Panc1 (cell line): ENCODE data around the gene CYP4B1. TPM values are rescaled to one million over a fixed set of nuclear protein-coding genes. Genes with fewer than 3 reads are reported as not detected.

ENCODE experiments used
- ATAC-seq: fragments of 200-7000 bp; cut with Tn5 transposase; 2 replicates; pipeline ENCODE4 v1.9.1; 2020; ENCODE audit warnings: mild to moderate bottlenecking, moderate library complexity
- BruUV-seq: library from RNA; stranded (reverse); fragments of 400-500 nt; replicated peaks from 2 replicates; lab custom pipeline; 2021; lab: Mats Ljungman, UMichigan
- CTCF ChIA-PET: fragments of 300-600 bp; sonication (Branson Sonifier 250); formaldehyde crosslinking; loops from one replicate; lab custom pipeline; 2022; ENCODE audit warnings: antibody characterized with exemption; lab: Charles Lee
- POLR2A ChIA-PET: fragments of 300-600 bp; sonication (Branson Sonifier 250); formaldehyde crosslinking; loops from one replicate; lab custom pipeline; 2022; ENCODE audit warnings: antibody characterized with exemption; lab: Charles Lee
- DNase-seq: peaks from one replicate; pipeline ENCODE4 v3.0.0-alpha.2; 2010; ENCODE audit warnings: low read depth, low spot score
- H3K27ac ChIP-seq: 2 replicates; pipeline ENCODE4 v1.5.1; 2011; ENCODE audit warnings: mild to moderate bottlenecking, low read length, inconsistent platforms
- H3K27me3 ChIP-seq: fragments of 200-500 bp; sonication (Bioruptor generic); 2 replicates; pipeline ENCODE4 v1.6.0; 2014; ENCODE audit warnings: low read length, inconsistent platforms; ENCODE audit not compliant: control insufficient read depth, insufficient read depth
- H3K36me3 ChIP-seq: fragments of 200-500 bp; sonication (Bioruptor generic); 2 replicates; pipeline ENCODE4 v1.5.1; 2014; ENCODE audit warnings: inconsistent platforms, mild to moderate bottlenecking, low read length, moderate library complexity; ENCODE audit not compliant: control insufficient read depth, insufficient read depth
- H3K4me1 ChIP-seq: 2 replicates; pipeline ENCODE4 v1.5.1; 2011; ENCODE audit warnings: inconsistent platforms, mild to moderate bottlenecking, low read length, moderate library complexity; ENCODE audit not compliant: control insufficient read depth, insufficient read depth
- H3K4me3 ChIP-seq, 2 experiments: 2 replicates each; pipeline ENCODE4 v1.5.1; 2011 to 2012; ENCODE audit warnings: low read depth in 2 of 2, low read length in 2 of 2, mild to moderate bottlenecking in 2 of 2, inconsistent platforms in 1 of 2, moderate library complexity in 1 of 2
- H3K9me3 ChIP-seq: fragments of 200-500 bp; sonication (Bioruptor generic); 2 replicates; pipeline ENCODE4 v1.5.1; 2014; ENCODE audit warnings: low read depth, mild to moderate bottlenecking, inconsistent platforms, low read length, moderate library complexity; ENCODE audit not compliant: control insufficient read depth, insufficient read depth
- POLR2AphosphoS5 ChIP-seq: IDR thresholded peaks from 2 replicates; pipeline ENCODE4 v1.6.1; 2012; ENCODE audit warnings: mild to moderate bottlenecking, low read depth, low read length, moderate library complexity
- SIN3A ChIP-seq: IDR thresholded peaks from 2 replicates; pipeline ENCODE4 v1.6.1; 2012; ENCODE audit warnings: low read depth, mild to moderate bottlenecking, low read length, moderate library complexity, borderline replicate concordance; ENCODE audit not compliant: insufficient read depth
- in situ Hi-C: cut with HindIII; loops from 2 replicates; pipeline ENCODE4 v1.10.0; 2016; ENCODE audit warnings: low sequenced_read_pairs, low pct_unique_long_range_greater_than_20kb
- intact Hi-C: fragments of 100-400 bp; cut with micrococcal nuclease; formaldehyde crosslinking; loops from one replicate; pipeline ENCODE4 v1.10.0; 2022; ENCODE audit not compliant: unreplicated experiment
- total RNA-seq: library from RNA; stranded (reverse); gene quantifications from one replicate; pipeline ENCODE4 v1.2.1, GENCODE V29; 2021; ENCODE audit not compliant: unreplicated experiment
- TF ChIP-seq, protein P1 (sequence below), 2 experiments: IDR thresholded peaks; 2 replicates each; pipeline ENCODE4 v1.6.1; 2011 to 2012; ENCODE audit warnings: low read depth in 2 of 2, control low read depth in 1 of 2, low read length in 1 of 2, mild to moderate bottlenecking in 1 of 2, moderate library complexity in 1 of 2; ENCODE audit not compliant: insufficient read depth in 1 of 2
- TF ChIP-seq, protein P2 (sequence below): fragments of 450-650 bp; IDR thresholded peaks from 2 replicates; pipeline ENCODE4 v1.5.1; 2017; ENCODE audit warnings: mild to moderate bottlenecking

The CYP4B1 gene
- total RNA-seq, 1 experiment from 2014 or later = not detected

DNA sequence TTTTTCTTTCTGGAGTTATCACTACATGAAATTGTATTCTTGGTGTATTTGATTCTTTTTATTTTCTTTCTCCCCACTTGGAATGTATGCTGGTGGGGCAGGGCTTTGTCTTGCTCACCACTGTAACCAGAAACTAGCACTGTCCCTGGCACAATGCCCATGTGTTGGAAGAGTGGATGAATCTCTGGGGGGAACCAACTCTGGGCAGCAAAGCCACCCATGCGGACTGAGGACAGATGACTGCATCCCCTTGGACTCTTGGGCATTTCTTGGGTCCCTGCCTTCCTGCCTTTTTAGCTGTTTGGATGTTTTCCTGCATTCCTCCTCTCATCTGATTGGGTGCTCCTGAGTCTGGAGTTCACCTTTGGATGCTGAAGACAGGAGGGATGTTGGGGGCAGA lies 6.1 kb downstream of the CYP4B1 start:
- ChIA-PET POLR2A (no interaction called here), CTCF (no interaction called here)
- Histone ChIP-seq H3K27me3 (no peaks in the 10 kb centered on the region; the same call in 1 of the 2 replicates), H3K36me3 (no peaks in the 10 kb centered on the region), H3K27ac (no peak overlapping the region), H3K4me3 (no peak overlapping the region), H3K4me1 (no peaks in the 10 kb centered on the region), H3K9me3 (no peaks in the 10 kb centered on the region)
- TF ChIP-seq, protein P1, sequence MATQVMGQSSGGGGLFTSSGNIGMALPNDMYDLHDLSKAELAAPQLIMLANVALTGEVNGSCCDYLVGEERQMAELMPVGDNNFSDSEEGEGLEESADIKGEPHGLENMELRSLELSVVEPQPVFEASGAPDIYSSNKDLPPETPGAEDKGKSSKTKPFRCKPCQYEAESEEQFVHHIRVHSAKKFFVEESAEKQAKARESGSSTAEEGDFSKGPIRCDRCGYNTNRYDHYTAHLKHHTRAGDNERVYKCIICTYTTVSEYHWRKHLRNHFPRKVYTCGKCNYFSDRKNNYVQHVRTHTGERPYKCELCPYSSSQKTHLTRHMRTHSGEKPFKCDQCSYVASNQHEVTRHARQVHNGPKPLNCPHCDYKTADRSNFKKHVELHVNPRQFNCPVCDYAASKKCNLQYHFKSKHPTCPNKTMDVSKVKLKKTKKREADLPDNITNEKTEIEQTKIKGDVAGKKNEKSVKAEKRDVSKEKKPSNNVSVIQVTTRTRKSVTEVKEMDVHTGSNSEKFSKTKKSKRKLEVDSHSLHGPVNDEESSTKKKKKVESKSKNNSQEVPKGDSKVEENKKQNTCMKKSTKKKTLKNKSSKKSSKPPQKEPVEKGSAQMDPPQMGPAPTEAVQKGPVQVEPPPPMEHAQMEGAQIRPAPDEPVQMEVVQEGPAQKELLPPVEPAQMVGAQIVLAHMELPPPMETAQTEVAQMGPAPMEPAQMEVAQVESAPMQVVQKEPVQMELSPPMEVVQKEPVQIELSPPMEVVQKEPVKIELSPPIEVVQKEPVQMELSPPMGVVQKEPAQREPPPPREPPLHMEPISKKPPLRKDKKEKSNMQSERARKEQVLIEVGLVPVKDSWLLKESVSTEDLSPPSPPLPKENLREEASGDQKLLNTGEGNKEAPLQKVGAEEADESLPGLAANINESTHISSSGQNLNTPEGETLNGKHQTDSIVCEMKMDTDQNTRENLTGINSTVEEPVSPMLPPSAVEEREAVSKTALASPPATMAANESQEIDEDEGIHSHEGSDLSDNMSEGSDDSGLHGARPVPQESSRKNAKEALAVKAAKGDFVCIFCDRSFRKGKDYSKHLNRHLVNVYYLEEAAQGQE (IDR thresholded peaks at IDR 0.05; ENCODE audit: insufficient read depth in 1 of 2, low read depth in 2 of 2, low read length in 1 of 2) = no peak
- TF ChIP-seq POLR2AphosphoS5 (no peak), SIN3A (no peak)
- TF ChIP-seq, protein P2, sequence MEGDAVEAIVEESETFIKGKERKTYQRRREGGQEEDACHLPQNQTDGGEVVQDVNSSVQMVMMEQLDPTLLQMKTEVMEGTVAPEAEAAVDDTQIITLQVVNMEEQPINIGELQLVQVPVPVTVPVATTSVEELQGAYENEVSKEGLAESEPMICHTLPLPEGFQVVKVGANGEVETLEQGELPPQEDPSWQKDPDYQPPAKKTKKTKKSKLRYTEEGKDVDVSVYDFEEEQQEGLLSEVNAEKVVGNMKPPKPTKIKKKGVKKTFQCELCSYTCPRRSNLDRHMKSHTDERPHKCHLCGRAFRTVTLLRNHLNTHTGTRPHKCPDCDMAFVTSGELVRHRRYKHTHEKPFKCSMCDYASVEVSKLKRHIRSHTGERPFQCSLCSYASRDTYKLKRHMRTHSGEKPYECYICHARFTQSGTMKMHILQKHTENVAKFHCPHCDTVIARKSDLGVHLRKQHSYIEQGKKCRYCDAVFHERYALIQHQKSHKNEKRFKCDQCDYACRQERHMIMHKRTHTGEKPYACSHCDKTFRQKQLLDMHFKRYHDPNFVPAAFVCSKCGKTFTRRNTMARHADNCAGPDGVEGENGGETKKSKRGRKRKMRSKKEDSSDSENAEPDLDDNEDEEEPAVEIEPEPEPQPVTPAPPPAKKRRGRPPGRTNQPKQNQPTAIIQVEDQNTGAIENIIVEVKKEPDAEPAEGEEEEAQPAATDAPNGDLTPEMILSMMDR = no peak
- in situ Hi-C loops (no loop called here), intact Hi-C loops (no loop called here)
- BruUV-seq = no TSS peak
- no peak for DNase-seq
- ATAC-seq = no peak

DNA sequence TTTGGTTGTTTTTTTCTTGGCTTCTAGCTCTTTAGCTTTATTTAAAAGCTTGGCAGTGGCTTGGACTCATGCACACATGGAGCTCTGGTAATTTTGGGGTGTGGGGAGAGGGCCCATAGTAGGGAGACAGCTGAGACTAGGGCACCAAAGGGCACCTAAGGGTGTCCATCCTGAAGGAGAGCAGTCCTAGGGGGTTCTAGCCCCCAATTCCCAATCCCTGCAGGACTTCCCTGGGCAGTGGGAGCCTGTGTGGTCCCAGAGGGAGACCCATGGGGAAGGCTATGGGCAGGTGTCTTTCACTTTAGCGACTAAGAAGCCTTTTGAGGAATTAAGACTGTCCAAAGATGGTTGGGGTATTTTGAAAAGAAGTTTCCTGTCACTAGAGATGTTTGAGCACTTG lies 6.9 kb downstream of the CYP4B1 start:
- H3K4me3 ChIP-seq = no peak overlapping the region
- H3K27ac ChIP-seq = no peak overlapping the region
- H3K27me3 ChIP-seq = no peaks in the 10 kb centered on the region; the same call in 1 of the 2 replicates
- no peak for ATAC-seq
- CTCF ChIA-PET = no interaction called here
- in situ Hi-C loops = no loop called here
- intact Hi-C loops = no loop called here
- POLR2A ChIA-PET = no interaction called here
- DNase-seq = no peak
- BruUV-seq = no TSS peak
- TF ChIP-seq, protein P1 (IDR thresholded peaks at IDR 0.05; ENCODE audit: insufficient read depth in 1 of 2, low read depth in 2 of 2, low read length in 1 of 2) = no peak
- TF ChIP-seq SIN3A = no peak
- H3K9me3 ChIP-seq = no peaks in the 10 kb centered on the region
- H3K36me3 ChIP-seq = no peaks in the 10 kb centered on the region
- H3K4me1 ChIP-seq = no peaks in the 10 kb centered on the region
